GM12891 (cell line): ENCODE data around the gene ACSM2B.
"Not testable (repeated sequence)": the region's sequence is repeated elsewhere in the genome, so short reads cannot be mapped to it uniquely, and the experiment has no call there.

Experiments
- POLR2A ChIP-seq: IDR thresholded peaks from 2 replicates; pipeline ENCODE4 v1.6.1; 2011; ENCODE audit warnings: low read depth, low read length, control low read depth
- POLR2AphosphoS5 ChIP-seq: IDR thresholded peaks from 2 replicates; pipeline ENCODE4 v1.6.1; 2011; ENCODE audit warnings: low read depth, low read length, control low read depth
- POU2F2 ChIP-seq: IDR thresholded peaks from 2 replicates; pipeline ENCODE4 v1.6.1; 2011; ENCODE audit warnings: low read depth, mild to moderate bottlenecking, control low read depth, low read length, moderate library complexity
- SPI1 ChIP-seq: IDR thresholded peaks from 2 replicates; pipeline ENCODE4 v1.6.1; 2011; ENCODE audit warnings: low read depth, low read length, control low read depth
- TAF1 ChIP-seq: IDR thresholded peaks from 2 replicates; pipeline ENCODE4 v1.6.1; 2011; ENCODE audit warnings: low read depth, low read length, control low read depth

- TF ChIP-seq POLR2A, POLR2AphosphoS5, TAF1, SPI1, POU2F2: not testable (repeated sequence)
Measured at GRCh38 chr16:20578091-20578490, 1.9 kb upstream of the ACSM2B start.
